ENCODE results near the gene BMERB1.

Gene BMERB1

DNA sequence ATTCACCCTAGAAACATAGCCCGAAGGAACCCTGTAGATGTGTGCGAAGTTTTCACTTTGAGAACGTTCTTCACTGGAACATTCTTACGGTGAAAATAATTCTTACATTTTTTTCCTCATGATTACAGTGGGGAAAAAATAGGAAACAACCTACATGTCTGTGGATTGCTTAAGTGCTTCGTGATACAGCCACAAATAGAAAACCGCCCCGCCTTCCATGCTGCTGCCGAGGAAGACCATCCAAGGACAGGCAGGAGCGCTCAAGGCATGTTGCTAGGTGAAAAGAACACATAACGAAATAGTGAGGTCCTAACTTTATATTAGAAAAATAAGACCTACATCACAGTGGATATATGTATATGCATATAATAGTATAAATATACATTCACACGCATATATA is 78.8 kb downstream of the BMERB1 start:
- no peak overlapping the region for H3K4me3 ChIP-seq (IDR thresholded peaks at IDR 0.05; ENCODE audit: insufficient read depth, low read depth, low read length)
- H3K79me2 ChIP-seq (ENCODE audit: insufficient read depth, low read depth): no peaks in the 10 kb centered on the region
- no peak overlapping the region for H3K27ac ChIP-seq
- no peak overlapping the region for H3K4me2 ChIP-seq
- no peak for TF ChIP-seq CTCF (conservative IDR thresholded peaks at IDR 0.05; ENCODE audit: low read depth, low read length)
- no peaks in the 10 kb centered on the region for H4K20me1 ChIP-seq (ENCODE audit: insufficient read depth)
- H3K4me1 ChIP-seq (ENCODE audit: low read depth, poor library complexity, severe bottlenecking): no peaks in the 10 kb centered on the region
- H2AFZ ChIP-seq (ENCODE audit: low read depth): no peak overlapping the region
- H3K36me3 ChIP-seq (ENCODE audit: insufficient read depth): no peaks in the 10 kb centered on the region
- no peaks in the 10 kb centered on the region for H3K27me3 ChIP-seq (ENCODE audit: insufficient read depth, low read depth)
- H3K9ac ChIP-seq: no peak overlapping the region

- Histone ChIP-seq H3K36me3 (ENCODE audit: insufficient read depth) (no peaks in the 10 kb centered on the region), H4K20me1 (ENCODE audit: insufficient read depth) (no peaks in the 10 kb centered on the region), H3K27ac (no peak overlapping the region), H3K27me3 (ENCODE audit: insufficient read depth, low read depth) (no peaks in the 10 kb centered on the region), H3K9ac (no peak overlapping the region), H3K4me2 (no peak overlapping the region), H3K79me2 (ENCODE audit: insufficient read depth, low read depth) (no peaks in the 10 kb centered on the region), H3K4me1 (ENCODE audit: low read depth, poor library complexity, severe bottlenecking) (no peaks in the 10 kb centered on the region), H3K4me3 (IDR thresholded peaks at IDR 0.05; ENCODE audit: insufficient read depth, low read depth, low read length) (no peak overlapping the region), H2AFZ (ENCODE audit: low read depth) (no peak overlapping the region)
- TF ChIP-seq CTCF (conservative IDR thresholded peaks at IDR 0.05; ENCODE audit: low read depth, low read length): no peak
Observed at GRCh38 chr16:15515992-15516391, 81.6 kb downstream of the BMERB1 start.

GRCh38 chr16:15516609-15517008 is 82.2 kb downstream of the BMERB1 start:
- no peak for TF ChIP-seq CTCF (conservative IDR thresholded peaks at IDR 0.05; ENCODE audit: low read depth, low read length)
- Histone ChIP-seq H3K4me1 (ENCODE audit: low read depth, poor library complexity, severe bottlenecking) (no peaks in the 10 kb centered on the region), H4K20me1 (ENCODE audit: insufficient read depth) (no peaks in the 10 kb centered on the region), H3K9ac (no peak overlapping the region), H3K4me3 (IDR thresholded peaks at IDR 0.05; ENCODE audit: insufficient read depth, low read depth, low read length) (no peak overlapping the region), H3K36me3 (ENCODE audit: insufficient read depth) (no peaks in the 10 kb centered on the region), H3K4me2 (no peak overlapping the region), H2AFZ (ENCODE audit: low read depth) (no peak overlapping the region), H3K27ac (no peak overlapping the region), H3K79me2 (ENCODE audit: insufficient read depth, low read depth) (no peaks in the 10 kb centered on the region), H3K27me3 (ENCODE audit: insufficient read depth, low read depth) (no peaks in the 10 kb centered on the region)

GRCh38 chr16:15517743-15518377 is 83.5 kb downstream of the BMERB1 start:
- H3K27me3 ChIP-seq (ENCODE audit: insufficient read depth, low read depth): no peaks in the 10 kb centered on the region
- H3K27ac ChIP-seq: no peak overlapping the region
- TF ChIP-seq CTCF (conservative IDR thresholded peaks at IDR 0.05; ENCODE audit: low read depth, low read length): no peak
- H3K36me3 ChIP-seq (ENCODE audit: insufficient read depth): no peaks in the 10 kb centered on the region
- H3K79me2 ChIP-seq (ENCODE audit: insufficient read depth, low read depth): no peaks in the 10 kb centered on the region
- no peak overlapping the region for H3K9ac ChIP-seq
- no peaks in the 10 kb centered on the region for H4K20me1 ChIP-seq (ENCODE audit: insufficient read depth)
- H2AFZ ChIP-seq (ENCODE audit: low read depth): no peak overlapping the region
- H3K4me2 ChIP-seq: no peak overlapping the region
- no peaks in the 10 kb centered on the region for H3K4me1 ChIP-seq (ENCODE audit: low read depth, poor library complexity, severe bottlenecking)
- H3K4me3 ChIP-seq (IDR thresholded peaks at IDR 0.05; ENCODE audit: insufficient read depth, low read depth, low read length): no peak overlapping the region

Measured in KMS-11 (cell line).